GM20431 (cell line): ENCODE data around the gene HACD1.
"Not testable (repeated sequence)": the region's sequence is repeated elsewhere in the genome, so short reads cannot be mapped to it uniquely, and the experiment has no call there.

ENCODE experiments used
- in situ Hi-C: fragments of 300-500 bp; cut with MseI, MboI; formaldehyde crosslinking; loops from one replicate; pipeline ENCODE4 v1.15.0; 2020; ENCODE audit warnings: low sequenced_read_pairs; ENCODE audit not compliant: unreplicated experiment

HACD1 gene

GRCh38 chr10:17588420-17588819 is 28.8 kb downstream of the HACD1 start:
- in situ Hi-C loops = no loop called here

- in situ Hi-C loops = not testable (repeated sequence)
These were observed 29.9 kb downstream of the HACD1 start for GRCh38 chr10:17587321-17587720.

GRCh38 chr10:17586821-17587234 is 30.3 kb downstream of the HACD1 start:
- in situ Hi-C loops = no loop called here

- in situ Hi-C loops = no loop called here
These were observed 32.2 kb downstream of the HACD1 start for GRCh38 chr10:17585016-17585415.

- in situ Hi-C loops = no loop called here
These were observed 36.3 kb downstream of the HACD1 start for GRCh38 chr10:17580885-17581284.

- in situ Hi-C loops = no loop called here
These were observed 38.6 kb downstream of the HACD1 start for GRCh38 chr10:17578603-17579002.

- in situ Hi-C loops = no loop called here
These were observed 40.4 kb downstream of the HACD1 start for GRCh38 chr10:17576768-17577167.

- in situ Hi-C loops = no loop called here
These were observed 52.3 kb downstream of the HACD1 start for GRCh38 chr10:17564911-17565310.

GRCh38 chr10:17563452-17563851 is 53.7 kb downstream of the HACD1 start:
- in situ Hi-C loops = no loop called here

- in situ Hi-C loops = no loop called here
These were observed 54.6 kb downstream of the HACD1 start for GRCh38 chr10:17562614-17563013.

GRCh38 chr10:17561111-17561510 is 56.1 kb downstream of the HACD1 start:
- in situ Hi-C loops = no loop called here

GRCh38 chr10:17557459-17557858 is 59.7 kb downstream of the HACD1 start:
- in situ Hi-C loops = no loop called here

GRCh38 chr10:17548770-17549169 is 68.4 kb downstream of the HACD1 start:
- in situ Hi-C loops = no loop called here

GRCh38 chr10:17548162-17548561 is 69.0 kb downstream of the HACD1 start:
- in situ Hi-C loops = no loop called here

- in situ Hi-C loops = no loop called here
These were observed 70.1 kb downstream of the HACD1 start for GRCh38 chr10:17547060-17547459.

- in situ Hi-C loops = no loop called here
These were observed 72.7 kb downstream of the HACD1 start for GRCh38 chr10:17544465-17544864.
